ENCODE data around the gene SPEG. TPM values are rescaled to one million over a fixed set of nuclear protein-coding genes. Genes with fewer than 3 reads are reported as not detected.

Gene SPEG
- total RNA-seq, 1 experiment from 2014 or later, result 26.2 TPM

DNA sequence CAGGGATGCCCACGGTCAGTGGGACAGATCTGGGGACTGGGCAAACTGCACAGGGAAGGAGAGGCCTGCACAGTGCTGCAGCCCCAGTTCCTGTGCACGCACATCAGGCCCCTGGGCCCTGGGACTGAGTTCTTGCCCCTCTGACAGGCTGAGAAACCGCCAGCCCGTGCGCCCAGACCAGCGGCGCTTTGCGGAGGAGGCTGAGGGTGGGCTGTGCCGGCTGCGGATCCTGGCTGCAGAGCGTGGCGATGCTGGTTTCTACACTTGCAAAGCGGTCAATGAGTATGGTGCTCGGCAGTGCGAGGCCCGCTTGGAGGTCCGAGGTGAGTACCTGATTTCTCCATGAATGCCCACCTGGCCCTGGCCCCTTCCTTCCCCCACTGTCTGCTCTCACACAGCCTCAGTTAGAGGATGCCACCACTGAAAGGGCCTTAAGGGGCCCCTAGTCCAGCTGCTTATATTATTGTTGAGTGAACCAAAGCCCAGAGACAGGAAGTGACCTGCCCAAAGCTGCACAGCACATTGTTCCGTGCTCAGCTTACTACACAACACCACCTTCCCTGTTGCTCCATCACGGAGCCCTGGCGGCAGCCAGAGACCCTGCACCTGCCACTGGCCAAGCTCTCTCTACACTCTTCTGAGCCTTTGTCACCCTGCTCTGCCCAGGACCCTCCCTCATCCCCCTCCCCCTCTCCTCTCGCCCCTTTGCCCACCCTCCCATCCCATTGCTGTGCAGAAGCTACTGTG, 29.8 kb downstream of the SPEG start:
- H3K27me3 ChIP-seq, result no peaks in the 10 kb centered on the region
- DNase-seq, result no peak
- peaks cover 15% of the 10 kb centered on the region for H3K4me1 ChIP-seq
- no peak overlapping the region for H3K4me3 ChIP-seq
- no peaks in the 10 kb centered on the region for H3K9me3 ChIP-seq (replicated peaks)
- peaks cover 6% of the 10 kb centered on the region; the same call in 1 of the 2 replicates for H3K36me3 ChIP-seq
- no peak overlapping the region for H3K27ac ChIP-seq

DNA sequence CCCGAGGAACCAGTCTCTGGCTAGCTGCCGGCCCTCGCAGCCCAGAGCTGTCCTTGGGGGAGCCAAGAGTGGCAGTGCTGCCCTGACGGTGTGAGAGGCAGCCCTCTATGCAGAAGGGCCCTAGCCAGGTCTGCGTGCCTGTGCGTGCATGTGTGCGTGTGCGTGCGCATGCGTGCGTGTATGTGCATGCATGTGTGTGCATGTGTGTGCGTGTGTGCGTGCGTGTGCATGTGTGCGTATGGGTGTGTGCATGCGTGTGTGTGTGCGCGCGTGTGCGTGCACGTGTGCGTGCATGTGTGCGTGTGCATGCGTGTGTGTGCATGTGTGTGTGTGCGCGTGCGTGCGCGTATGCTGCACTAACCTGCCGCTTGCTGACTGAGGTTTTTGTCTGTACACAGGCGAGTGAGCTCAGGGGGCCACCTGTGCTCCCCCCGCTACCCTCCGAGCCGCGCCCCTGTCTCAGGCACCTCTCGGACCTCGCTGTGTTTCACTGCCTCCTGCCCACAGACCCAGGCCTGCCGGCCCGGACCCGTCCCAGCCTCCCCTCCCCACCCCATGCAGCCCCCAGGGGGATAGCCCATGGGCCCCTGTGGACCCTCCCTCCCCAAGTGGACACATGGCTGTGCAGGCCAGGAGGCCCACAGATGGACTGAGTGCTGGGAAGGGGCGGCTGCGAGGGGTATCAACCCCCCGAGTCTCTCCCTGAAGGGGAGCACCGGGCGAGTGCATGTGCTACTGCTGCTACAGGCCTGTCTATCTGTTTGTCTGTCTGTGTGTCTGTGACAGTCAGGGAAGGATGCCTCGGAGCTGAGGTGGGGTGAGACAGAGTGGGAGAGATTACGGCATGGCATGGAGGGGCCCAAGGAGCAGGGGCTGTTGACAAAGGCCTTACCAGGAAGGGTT, 31.3 kb downstream of the SPEG start:
- no peak for DNase-seq
- no peak overlapping the region for H3K27ac ChIP-seq
- H3K4me1 ChIP-seq, result peaks cover 6% of the 10 kb centered on the region
- peaks cover 6% of the 10 kb centered on the region; the same call in 1 of the 2 replicates for H3K36me3 ChIP-seq
- no peak overlapping the region for H3K4me3 ChIP-seq
- no peaks in the 10 kb centered on the region for H3K9me3 ChIP-seq (replicated peaks)
- H3K27me3 ChIP-seq, result no peaks in the 10 kb centered on the region

DNA sequence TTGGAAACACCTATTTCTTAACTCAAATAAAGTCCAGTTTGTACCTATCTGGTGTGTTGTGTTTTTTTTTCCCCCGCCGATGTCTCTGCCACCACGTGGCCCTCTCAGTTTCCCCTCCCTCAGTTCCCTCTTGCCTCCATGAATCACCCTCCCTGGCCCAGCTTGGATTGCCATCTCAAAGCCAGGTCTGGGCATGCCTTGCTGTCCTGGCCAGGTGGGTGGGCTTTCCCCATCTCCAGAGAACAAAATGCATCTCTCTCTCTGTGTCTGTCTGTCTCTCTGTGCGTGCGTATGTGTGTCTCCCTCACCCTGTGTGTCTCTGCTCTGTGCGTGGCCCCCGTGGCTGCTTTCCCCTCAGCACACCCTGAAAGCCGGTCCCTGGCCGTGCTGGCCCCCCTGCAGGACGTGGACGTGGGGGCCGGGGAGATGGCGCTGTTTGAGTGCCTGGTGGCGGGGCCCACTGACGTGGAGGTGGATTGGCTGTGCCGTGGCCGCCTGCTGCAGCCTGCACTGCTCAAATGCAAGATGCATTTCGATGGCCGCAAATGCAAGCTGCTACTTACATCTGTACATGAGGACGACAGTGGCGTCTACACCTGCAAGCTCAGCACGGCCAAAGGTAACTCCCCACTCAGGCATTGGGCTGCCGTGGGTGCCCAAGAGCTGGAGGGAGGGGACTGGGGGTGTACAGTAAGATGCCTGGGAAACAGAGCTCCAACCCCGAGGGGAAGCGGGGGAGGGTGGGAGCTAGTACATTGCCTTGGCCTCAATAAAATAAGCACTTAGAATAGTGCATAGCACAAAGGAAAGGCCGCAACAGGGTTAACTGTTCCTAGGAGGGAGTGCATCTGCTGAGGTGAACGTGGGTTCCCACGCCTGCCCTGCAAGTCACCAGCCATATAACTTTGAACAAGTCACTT, 32.4 kb downstream of the SPEG start:
- H3K4me1 ChIP-seq, result no peaks in the 10 kb centered on the region
- H3K9me3 ChIP-seq (replicated peaks), result no peaks in the 10 kb centered on the region
- no peak for DNase-seq
- no peak overlapping the region for H3K27ac ChIP-seq
- H3K27me3 ChIP-seq, result no peaks in the 10 kb centered on the region
- peaks cover 3% of the 10 kb centered on the region; the same call in 1 of the 2 replicates for H3K36me3 ChIP-seq
- no peak overlapping the region for H3K4me3 ChIP-seq

DNA sequence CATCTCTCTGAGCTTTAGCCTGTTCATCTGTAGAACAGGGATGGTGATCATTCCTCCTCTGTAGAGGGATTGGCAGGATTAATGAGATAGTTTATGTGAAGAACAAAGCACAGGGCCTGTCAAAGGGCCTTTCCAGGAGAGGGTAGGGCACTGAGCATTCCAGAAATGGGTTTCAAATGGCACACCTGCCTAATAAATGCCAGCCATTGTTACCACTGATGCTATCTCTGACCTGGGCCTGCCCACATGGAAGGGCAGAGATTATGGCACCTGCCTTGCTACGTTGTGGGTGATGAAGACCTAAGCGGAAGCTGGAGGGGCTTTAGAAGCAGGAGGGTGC, 33.1 kb downstream of the SPEG start:
- DNase-seq, result no peak
- no peak overlapping the region for H3K27ac ChIP-seq
- no peaks in the 10 kb centered on the region for H3K9me3 ChIP-seq (replicated peaks)
- H3K27me3 ChIP-seq, result no peaks in the 10 kb centered on the region
- no peaks in the 10 kb centered on the region for H3K4me1 ChIP-seq
- no peak overlapping the region for H3K4me3 ChIP-seq
- H3K36me3 ChIP-seq, result no peaks in the 10 kb centered on the region

DNA sequence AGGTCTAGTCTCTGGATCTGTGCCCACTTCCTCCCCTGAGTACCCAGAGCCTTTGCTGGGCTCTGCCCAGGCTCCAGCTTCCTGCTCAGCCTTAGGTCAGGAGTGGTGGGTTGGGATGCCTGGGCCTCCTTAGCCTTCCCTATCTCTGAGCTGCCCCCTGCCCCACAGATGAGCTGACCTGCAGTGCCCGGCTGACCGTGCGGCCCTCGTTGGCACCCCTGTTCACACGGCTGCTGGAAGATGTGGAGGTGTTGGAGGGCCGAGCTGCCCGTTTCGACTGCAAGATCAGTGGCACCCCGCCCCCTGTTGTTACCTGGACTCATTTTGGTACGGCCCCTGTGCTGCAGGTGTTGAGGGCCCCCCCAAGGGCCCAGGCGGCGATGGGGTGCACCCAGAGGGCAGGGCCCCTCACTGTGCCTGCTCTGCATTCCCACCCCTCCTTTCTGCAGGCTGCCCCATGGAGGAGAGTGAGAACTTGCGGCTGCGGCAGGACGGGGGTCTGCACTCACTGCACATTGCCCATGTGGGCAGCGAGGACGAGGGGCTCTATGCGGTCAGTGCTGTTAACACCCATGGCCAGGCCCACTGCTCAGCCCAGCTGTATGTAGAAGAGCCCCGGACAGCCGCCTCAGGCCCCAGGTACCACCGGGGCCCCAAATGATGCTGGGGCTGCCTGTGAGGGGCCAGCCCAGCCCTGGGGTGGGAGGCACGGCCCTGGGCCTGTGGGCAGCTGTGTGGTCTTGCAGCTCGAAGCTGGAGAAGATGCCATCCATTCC, 34.0 kb downstream of the SPEG start:
- DNase-seq, result no peak
- H3K36me3 ChIP-seq, result no peaks in the 10 kb centered on the region

DNA sequence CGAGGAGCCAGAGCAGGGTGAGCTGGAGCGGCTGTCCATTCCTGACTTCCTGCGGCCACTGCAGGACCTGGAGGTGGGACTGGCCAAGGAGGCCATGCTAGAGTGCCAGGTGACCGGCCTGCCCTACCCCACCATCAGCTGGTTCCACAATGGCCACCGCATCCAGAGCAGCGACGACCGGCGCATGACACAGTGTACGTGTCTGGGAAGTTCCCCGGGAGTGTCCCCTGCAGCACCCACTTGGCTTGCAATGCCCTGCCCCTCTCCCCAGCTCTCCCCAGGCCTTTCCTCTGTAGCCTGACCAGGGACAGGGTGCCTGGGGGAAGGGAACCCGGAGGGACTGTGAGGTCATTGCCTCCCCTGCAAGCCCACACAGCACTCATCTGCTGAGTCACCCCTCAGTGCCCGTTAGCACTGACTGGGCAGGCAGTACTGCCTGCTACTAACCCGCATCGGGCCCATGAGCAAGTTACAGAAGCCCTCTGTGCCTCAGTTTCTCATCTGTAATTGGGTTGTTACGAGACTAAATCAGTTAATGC, 34.6 kb downstream of the SPEG start:
- Histone ChIP-seq H3K27ac (no peak overlapping the region), H3K36me3 (no peaks in the 10 kb centered on the region), H3K9me3 (replicated peaks) (no peaks in the 10 kb centered on the region), H3K4me1 (no peaks in the 10 kb centered on the region), H3K27me3 (no peaks in the 10 kb centered on the region), H3K4me3 (no peak overlapping the region)
- DNase-seq, result no peak

More for the DNA sequence above, 34.0 kb downstream of the SPEG start:
- no peaks in the 10 kb centered on the region for H3K9me3 ChIP-seq (replicated peaks)
- H3K4me1 ChIP-seq, result no peaks in the 10 kb centered on the region
- H3K27ac ChIP-seq, result no peak overlapping the region
- H3K4me3 ChIP-seq, result no peak overlapping the region
- no peaks in the 10 kb centered on the region for H3K27me3 ChIP-seq

DNA sequence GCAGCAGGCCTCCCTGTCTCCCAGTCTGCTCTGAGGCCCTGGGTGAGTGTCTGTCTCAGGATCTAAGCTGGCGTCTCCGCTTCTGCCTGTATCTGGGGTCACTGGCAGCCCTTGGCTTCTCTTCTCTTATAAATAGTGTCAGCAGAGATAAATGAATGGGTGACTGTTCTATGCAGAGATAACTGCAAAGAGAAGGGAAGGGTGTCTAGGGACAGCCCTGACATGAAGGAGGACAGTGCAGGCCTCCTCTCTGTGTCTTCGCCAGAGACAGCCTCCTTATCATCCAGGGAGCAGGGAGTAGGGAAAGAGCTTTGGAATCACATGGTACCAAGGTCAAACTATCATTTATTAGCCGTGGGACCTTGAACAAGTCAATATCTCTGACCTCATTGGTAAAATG, 35.8 kb downstream of the SPEG start:
- no peaks in the 10 kb centered on the region for H3K27me3 ChIP-seq
- H3K36me3 ChIP-seq, result no peaks in the 10 kb centered on the region
- H3K4me3 ChIP-seq, result no peak overlapping the region
- H3K9me3 ChIP-seq (replicated peaks), result no peaks in the 10 kb centered on the region
- DNase-seq, result no peak
- no peak overlapping the region for H3K27ac ChIP-seq
- no peaks in the 10 kb centered on the region for H3K4me1 ChIP-seq

DNA sequence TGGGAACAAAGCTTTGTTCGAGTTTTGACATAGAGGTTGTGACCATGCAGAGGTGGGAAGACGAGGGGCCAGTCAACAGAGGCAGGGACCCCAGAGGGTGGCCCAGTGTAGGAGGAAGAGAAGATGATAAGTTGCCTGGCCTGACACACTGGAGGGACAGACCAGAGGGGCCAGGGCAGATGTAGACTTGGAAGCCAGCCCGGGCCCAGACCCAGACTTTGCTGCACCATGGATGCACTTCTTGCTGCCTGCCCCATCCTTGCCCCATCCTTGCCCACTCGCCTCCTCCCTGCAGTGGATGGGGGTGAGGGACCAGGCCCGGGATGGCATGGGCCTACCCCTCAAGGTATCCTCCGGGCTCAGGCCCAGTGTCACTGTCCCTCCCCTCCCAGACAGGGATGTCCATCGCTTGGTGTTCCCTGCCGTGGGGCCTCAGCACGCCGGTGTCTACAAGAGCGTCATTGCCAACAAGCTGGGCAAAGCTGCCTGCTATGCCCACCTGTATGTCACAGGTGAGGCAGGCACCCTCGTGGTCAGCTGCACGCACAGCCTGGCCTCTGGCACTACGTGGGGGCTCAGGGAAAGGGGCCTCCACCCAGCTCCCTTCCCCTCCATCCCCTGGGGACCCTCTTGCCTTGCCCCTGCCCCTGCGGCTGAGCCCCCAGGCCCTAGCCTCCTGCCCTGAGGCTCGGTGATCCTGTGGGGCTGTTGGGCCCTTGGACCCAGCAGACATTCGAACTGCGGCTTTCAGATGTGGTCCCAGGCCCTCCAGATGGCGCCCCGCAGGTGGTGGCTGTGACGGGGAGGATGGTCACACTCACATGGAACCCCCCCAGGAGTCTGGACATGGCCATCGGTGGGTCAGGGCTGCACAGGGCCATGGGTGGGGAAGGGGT, 37.1 kb downstream of the SPEG start:
- H3K27ac ChIP-seq, result no peak overlapping the region
- H3K9me3 ChIP-seq (replicated peaks), result no peaks in the 10 kb centered on the region
- H3K4me3 ChIP-seq, result no peak overlapping the region
- no peaks in the 10 kb centered on the region for H3K36me3 ChIP-seq
- H3K4me1 ChIP-seq, result no peaks in the 10 kb centered on the region
- DNase-seq, result no peak
- no peaks in the 10 kb centered on the region for H3K27me3 ChIP-seq

DNA sequence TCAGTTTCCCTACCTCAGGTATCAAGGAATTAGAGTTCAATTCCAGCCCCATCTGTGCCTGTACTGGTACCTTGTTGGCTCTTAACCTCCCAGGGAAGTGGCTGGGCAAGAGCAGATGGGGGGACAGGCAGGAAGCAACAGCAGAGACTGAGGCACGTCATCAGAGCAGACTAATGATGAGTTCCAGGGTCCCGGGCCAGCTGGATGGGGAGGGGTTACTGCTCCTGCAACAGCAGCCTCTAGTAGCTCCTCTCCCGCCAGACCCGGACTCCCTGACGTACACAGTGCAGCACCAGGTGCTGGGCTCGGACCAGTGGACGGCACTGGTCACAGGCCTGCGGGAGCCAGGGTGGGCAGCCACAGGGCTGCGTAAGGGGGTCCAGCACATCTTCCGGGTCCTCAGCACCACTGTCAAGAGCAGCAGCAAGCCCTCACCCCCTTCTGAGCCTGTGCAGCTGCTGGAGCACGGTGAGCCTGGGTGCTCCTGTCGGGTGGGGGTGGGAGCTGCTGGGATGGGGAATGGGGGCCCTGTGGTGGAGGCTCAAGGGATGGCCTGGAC, 38.1 kb downstream of the SPEG start:
- H3K4me3 ChIP-seq, result no peak overlapping the region
- DNase-seq, result no peak
- H3K27me3 ChIP-seq, result no peaks in the 10 kb centered on the region
- no peak overlapping the region for H3K27ac ChIP-seq
- H3K9me3 ChIP-seq (replicated peaks), result no peaks in the 10 kb centered on the region
- H3K36me3 ChIP-seq, result no peaks in the 10 kb centered on the region
- no peaks in the 10 kb centered on the region for H3K4me1 ChIP-seq

DNA sequence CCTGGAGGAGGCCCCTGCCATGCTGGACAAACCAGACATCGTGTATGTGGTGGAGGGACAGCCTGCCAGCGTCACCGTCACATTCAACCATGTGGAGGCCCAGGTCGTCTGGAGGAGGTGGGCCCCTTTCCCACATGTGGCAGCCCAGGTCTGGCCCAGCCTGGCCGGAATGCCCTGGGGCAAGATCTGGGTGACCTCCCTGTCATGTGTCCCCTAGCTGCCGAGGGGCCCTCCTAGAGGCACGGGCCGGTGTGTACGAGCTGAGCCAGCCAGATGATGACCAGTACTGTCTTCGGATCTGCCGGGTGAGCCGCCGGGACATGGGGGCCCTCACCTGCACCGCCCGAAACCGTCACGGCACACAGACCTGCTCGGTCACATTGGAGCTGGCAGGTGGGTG, 38.9 kb downstream of the SPEG start:
- no peak overlapping the region for H3K27ac ChIP-seq
- H3K4me1 ChIP-seq, result no peaks in the 10 kb centered on the region
- no peaks in the 10 kb centered on the region for H3K9me3 ChIP-seq (replicated peaks)
- H3K4me3 ChIP-seq, result no peak overlapping the region
- no peak for DNase-seq
- no peaks in the 10 kb centered on the region for H3K36me3 ChIP-seq
- H3K27me3 ChIP-seq, result no peaks in the 10 kb centered on the region

DNA sequence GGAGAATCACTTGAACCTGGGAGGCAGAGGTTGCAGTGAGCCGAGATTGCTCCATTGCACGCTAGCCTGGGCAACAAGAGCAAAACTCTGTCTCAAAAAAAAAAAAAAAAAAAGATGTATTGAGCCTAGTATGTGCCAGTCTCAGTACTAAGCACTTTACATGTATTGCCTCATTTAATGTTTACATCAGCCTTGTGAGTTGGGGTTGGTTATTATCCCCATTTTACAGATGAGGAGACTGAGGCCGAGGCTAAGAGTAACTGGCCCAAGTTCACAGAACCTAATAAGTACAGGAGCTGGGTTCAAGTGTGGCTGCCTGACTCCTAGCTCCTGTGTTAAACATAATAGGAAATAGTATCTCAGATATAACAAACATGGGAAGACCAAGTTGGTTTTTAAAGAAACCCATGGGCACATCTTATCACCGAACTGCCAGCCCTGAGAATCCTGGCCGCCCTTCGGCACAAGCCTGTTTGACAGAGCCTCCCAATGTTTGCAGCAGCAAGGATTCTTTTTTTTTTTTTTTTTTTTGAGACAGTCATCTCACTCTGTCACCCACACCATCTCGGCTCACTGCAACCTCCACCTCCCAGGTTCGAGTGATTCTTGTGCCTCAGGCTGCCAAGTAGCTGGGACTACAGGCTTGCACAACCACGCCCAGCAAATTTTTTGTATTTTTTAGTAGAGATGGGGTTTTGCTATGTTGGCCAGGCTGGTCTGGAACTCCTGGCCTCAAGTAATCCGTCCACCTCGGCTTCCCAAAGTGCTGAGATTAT, 39.8 kb downstream of the SPEG start:
- H3K36me3 ChIP-seq, result no peaks in the 10 kb centered on the region
- H3K27me3 ChIP-seq, result no peaks in the 10 kb centered on the region
- no peak for DNase-seq
- H3K27ac ChIP-seq, result no peak overlapping the region
- no peaks in the 10 kb centered on the region for H3K9me3 ChIP-seq (replicated peaks)
- no peak overlapping the region for H3K4me3 ChIP-seq
- H3K4me1 ChIP-seq, result no peaks in the 10 kb centered on the region

DNA sequence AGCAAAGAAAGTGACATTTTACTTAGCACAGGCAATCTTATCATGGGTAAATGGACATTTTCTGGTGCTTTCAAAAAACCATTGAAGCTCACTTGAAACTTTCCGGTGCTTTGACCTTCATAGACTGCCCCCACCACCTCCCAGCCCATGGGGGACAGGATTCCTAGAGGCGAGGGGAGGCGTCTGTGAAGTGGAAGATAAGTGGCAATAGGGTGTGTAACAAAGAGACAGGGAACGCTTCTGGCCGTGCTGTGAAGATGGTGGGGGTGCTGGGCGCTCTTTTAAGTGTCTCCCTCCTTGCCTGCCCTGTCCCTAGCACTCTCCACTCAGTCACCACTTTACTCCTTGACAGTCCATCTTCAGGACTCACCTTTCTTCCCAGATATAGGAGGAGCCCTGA, 40.6 kb downstream of the SPEG start:
- no peaks in the 10 kb centered on the region for H3K4me1 ChIP-seq
- H3K9me3 ChIP-seq (replicated peaks), result no peaks in the 10 kb centered on the region
- H3K4me3 ChIP-seq, result no peak overlapping the region
- no peak for DNase-seq
- no peaks in the 10 kb centered on the region for H3K27me3 ChIP-seq
- H3K27ac ChIP-seq, result no peak overlapping the region
- H3K36me3 ChIP-seq, result no peaks in the 10 kb centered on the region
